ENCODE data around the gene GRIFIN. TPM values are rescaled to one million over a fixed set of nuclear protein-coding genes. Genes with fewer than 3 reads are reported as not detected.

Gene GRIFIN
- total RNA-seq, 2 experiments from 2014 or later: not detected

DNA sequence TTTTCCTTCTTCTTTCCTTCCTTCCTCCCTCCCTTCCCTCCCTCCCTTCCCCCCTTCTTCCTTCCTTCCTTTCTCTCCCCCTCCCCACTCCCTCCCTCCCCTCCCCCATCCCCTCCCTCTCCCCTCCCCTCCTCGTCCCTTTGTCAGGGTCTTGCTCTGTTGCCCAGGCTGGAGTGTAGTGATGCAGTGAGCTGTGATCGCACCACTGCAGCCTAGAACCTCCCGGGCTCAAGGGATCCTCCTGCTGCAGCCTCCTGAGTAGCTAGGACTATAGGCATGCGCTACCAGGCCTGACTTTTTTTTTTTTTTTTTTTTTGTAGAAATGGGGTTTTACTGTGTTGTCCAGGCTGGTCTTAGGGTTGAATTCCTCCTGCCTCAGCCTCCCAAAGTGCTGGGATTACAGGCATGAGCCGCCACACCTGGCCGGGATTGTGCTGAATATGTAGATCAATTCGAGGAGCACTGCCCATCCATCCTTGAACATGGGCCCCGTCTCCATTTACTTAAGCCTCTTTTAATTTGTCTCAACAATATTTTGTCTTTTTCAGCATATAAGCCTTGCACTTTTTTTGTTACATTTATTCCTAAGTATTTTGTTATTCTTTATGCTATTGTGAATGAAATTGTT, 23.4 kb downstream of the GRIFIN start:
- ChIA-PET POLR2A (no interaction called here), CTCF (ENCODE audit: unreplicated experiment) (interaction anchor here (1.4 kb wide), 1 partner anchor 257 kb away, joined by 3 read pairs; no protein-coding TSS in a partner anchor)
- H3K79me2 ChIP-seq (ENCODE audit: insufficient read depth, low read depth, low read length): no peaks in the 10 kb centered on the region
- intact Hi-C loops (cut with micrococcal nuclease; ENCODE audit: unreplicated experiment): no loop called here
- H3K4me2 ChIP-seq (ENCODE audit: low read length): no peak overlapping the region
- no peak overlapping the region for H3K4me3 ChIP-seq (ENCODE audit: low read depth, low read length, poor library complexity, severe bottlenecking)
- DNase-seq (ENCODE audit: low spot score): no peak
- no peak overlapping the region for H2AFZ ChIP-seq (ENCODE audit: low read length)
- no peak for TF ChIP-seq EZH2phosphoT487 (IDR thresholded peaks at IDR 0.05; ENCODE audit: borderline replicate concordance, low read depth, low read length)
- no peaks in the 10 kb centered on the region for H3K4me1 ChIP-seq (ENCODE audit: insufficient read depth, low read length, poor library complexity, severe bottlenecking)
- no TSS peak for BruUV-seq (replicated peaks)
- no peaks in the 10 kb centered on the region for H3K9me2 ChIP-seq (ENCODE audit: insufficient read depth, low read length)
- H3K9me3 ChIP-seq (ENCODE audit: low read length): no peaks in the 10 kb centered on the region
- H4K20me1 ChIP-seq (ENCODE audit: insufficient read depth, low read length): no peaks in the 10 kb centered on the region
- H3K27ac ChIP-seq (ENCODE audit: low read depth, low read length, poor library complexity, severe bottlenecking): no peak overlapping the region
- H3K36me3 ChIP-seq (ENCODE audit: insufficient read depth, low read length): no peaks in the 10 kb centered on the region

DNA sequence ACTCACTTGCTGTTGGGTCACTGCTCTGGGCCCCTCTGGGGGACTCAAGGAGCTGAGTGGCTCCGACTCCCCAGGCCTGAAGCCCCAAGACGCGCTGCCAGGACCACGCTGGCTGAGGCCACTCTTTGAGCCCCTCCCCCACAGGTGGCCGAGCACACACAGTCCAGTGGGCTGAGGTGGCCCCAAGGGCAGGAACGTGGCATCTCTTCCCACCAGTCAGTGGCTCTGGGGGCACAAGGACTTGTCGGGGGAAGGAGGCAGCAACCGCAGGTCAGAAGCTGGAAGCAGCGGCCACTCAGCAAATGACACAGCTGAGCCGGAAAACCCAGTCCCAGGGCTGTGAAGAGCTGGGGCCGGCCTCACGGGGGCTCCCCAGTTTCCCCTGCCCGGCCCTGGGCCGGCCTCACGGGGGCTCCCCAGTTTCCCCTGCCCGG, 24.1 kb downstream of the GRIFIN start:
- H3K4me3 ChIP-seq (ENCODE audit: low read depth, low read length, poor library complexity, severe bottlenecking): no peak overlapping the region
- DNase-seq (ENCODE audit: low spot score): no peak

More for the DNA sequence above, 24.1 kb downstream of the GRIFIN start:
- TF ChIP-seq CTCF (conservative IDR thresholded peaks at IDR 0.05; ENCODE audit: low read length) (no peak), EZH2phosphoT487 (IDR thresholded peaks at IDR 0.05; ENCODE audit: borderline replicate concordance, low read depth, low read length) (no peak)
- Histone ChIP-seq H3K27ac (ENCODE audit: low read depth, low read length, poor library complexity, severe bottlenecking) (no peak overlapping the region), H3K4me2 (ENCODE audit: low read length) (no peak overlapping the region), H3K4me1 (ENCODE audit: insufficient read depth, low read length, poor library complexity, severe bottlenecking) (no peaks in the 10 kb centered on the region), H2AFZ (ENCODE audit: low read length) (no peak overlapping the region), H3K79me2 (ENCODE audit: insufficient read depth, low read depth, low read length) (no peaks in the 10 kb centered on the region), H3K9me3 (ENCODE audit: low read length) (no peaks in the 10 kb centered on the region), H4K20me1 (ENCODE audit: insufficient read depth, low read length) (no peaks in the 10 kb centered on the region), H3K9me2 (ENCODE audit: insufficient read depth, low read length) (no peaks in the 10 kb centered on the region), H3K36me3 (ENCODE audit: insufficient read depth, low read length) (no peaks in the 10 kb centered on the region)
- BruUV-seq (replicated peaks): no TSS peak
- CTCF ChIA-PET (ENCODE audit: unreplicated experiment): no interaction called here
- intact Hi-C loops (cut with micrococcal nuclease; ENCODE audit: unreplicated experiment): no loop called here
- POLR2A ChIA-PET: no interaction called here
